Lower lobe of right lung (tissue), 2 donors: ENCODE results near the gene GTF2H3. TPM values are rescaled to one million over a fixed set of nuclear protein-coding genes. Genes with fewer than 3 reads are reported as not detected.

Source experiments
- ATAC-seq, 2 donors: fragments of 200-7000 bp; cut with Tn5 transposase; one replicate each; pipeline ENCODE4 v1.9.1; 2020 to 2022; ENCODE audit warnings: mild to moderate bottlenecking in 2 of 2, moderate library complexity in 2 of 2
- DNase-seq: peaks from one replicate; pipeline ENCODE4 v3.0.0-alpha.2; 2020
- H3K27ac ChIP-seq: fragments of 200-600 bp; one replicate; pipeline ENCODE4 v1.8.0; 2022
- H3K27me3 ChIP-seq: fragments of 200-600 bp; one replicate; pipeline ENCODE4 v1.8.0; 2022; ENCODE audit warnings: low read depth
- H3K36me3 ChIP-seq: fragments of 200-600 bp; one replicate; pipeline ENCODE4 v1.8.0; 2022; ENCODE audit warnings: mild to moderate bottlenecking
- H3K4me1 ChIP-seq: fragments of 200-600 bp; one replicate; pipeline ENCODE4 v1.8.0; 2022
- H3K4me3 ChIP-seq: fragments of 200-600 bp; one replicate; pipeline ENCODE4 v1.8.0; 2022; ENCODE audit warnings: mild to moderate bottlenecking
- H3K9me3 ChIP-seq: fragments of 200-600 bp; one replicate; pipeline ENCODE4 v1.8.0; 2022
- intact Hi-C: fragments of 100-400 bp; cut with DNase I; formaldehyde crosslinking; loops from one replicate; pipeline ENCODE4 v1.11.0; 2022
- total RNA-seq: library from RNA; stranded (reverse); fragmentation: NEBNext Ultra II Directional; extraction: Animal tissue kit (Norgen Biotek cat#: 25700); gene quantifications from one replicate; pipeline ENCODE4 v1.2.1, GENCODE V29; 2021
- TF ChIP-seq, protein P1 (sequence below): fragments of 200-600 bp; IDR thresholded peaks from one replicate; pipeline ENCODE4 v1.8.0; 2022; ENCODE audit warnings: antibody characterized with exemption, mild to moderate bottlenecking
- donor health status: DM: no; HTN: yes; CAD: no; lungs with severe emphysema.

Gene GTF2H3
- total RNA-seq, 1 donor from 2014 or later, result 25.5 TPM

DNA sequence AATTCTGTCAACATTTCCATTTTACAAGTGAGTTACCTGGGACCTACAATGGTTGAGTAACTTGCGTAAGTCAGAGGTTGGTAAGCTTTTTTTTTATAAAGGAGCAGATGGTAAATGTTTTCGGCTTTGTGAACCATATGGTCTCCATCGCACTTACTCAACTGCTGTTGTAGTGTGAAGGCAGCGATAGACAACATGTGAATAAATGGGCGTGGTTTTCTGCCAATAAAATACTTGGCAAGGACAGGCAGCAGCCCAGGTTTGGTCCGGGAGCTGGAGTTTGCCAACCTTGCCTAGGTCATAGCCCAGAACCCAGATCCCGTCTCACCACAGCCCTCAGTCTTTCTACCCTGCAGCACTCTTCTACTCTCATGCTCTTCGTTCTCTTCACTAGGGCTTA, 25.4 kb upstream of the GTF2H3 start:
- TF ChIP-seq, protein P1, sequence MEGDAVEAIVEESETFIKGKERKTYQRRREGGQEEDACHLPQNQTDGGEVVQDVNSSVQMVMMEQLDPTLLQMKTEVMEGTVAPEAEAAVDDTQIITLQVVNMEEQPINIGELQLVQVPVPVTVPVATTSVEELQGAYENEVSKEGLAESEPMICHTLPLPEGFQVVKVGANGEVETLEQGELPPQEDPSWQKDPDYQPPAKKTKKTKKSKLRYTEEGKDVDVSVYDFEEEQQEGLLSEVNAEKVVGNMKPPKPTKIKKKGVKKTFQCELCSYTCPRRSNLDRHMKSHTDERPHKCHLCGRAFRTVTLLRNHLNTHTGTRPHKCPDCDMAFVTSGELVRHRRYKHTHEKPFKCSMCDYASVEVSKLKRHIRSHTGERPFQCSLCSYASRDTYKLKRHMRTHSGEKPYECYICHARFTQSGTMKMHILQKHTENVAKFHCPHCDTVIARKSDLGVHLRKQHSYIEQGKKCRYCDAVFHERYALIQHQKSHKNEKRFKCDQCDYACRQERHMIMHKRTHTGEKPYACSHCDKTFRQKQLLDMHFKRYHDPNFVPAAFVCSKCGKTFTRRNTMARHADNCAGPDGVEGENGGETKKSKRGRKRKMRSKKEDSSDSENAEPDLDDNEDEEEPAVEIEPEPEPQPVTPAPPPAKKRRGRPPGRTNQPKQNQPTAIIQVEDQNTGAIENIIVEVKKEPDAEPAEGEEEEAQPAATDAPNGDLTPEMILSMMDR, result no peak
- Histone ChIP-seq H3K9me3 (no peaks in the 10 kb centered on the region), H3K36me3 (peaks cover 94% of the 10 kb centered on the region), H3K27ac (no peak overlapping the region), H3K4me3 (no peak overlapping the region), H3K4me1 (peaks cover 7% of the 10 kb centered on the region), H3K27me3 (no peaks in the 10 kb centered on the region)
- intact Hi-C loops, result no loop called here
- DNase-seq (no peak), ATAC-seq (no peak)

DNA sequence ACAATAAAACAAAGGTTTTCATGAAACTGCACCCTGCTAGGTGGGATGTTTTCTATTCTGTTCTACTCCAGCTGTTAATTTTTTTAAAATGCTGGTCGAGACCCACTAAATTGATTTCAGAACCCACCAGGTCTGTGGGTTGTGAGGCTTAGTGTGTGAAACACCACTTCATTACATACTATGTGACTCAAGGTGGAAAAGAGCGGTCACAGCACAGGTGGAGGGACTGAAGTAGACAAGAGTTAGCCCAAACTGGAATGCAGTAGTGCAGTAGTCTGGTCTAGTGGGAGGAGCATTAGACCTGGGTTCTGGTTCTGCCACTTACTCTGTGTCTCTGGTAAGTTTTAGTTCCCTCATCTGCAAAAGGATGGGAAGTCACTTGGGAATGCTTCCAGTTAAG, 19.5 kb upstream of the GTF2H3 start:
- ATAC-seq, result no peak
- Histone ChIP-seq H3K9me3 (no peaks in the 10 kb centered on the region), H3K36me3 (peaks cover 100% of the 10 kb centered on the region)

DNA sequence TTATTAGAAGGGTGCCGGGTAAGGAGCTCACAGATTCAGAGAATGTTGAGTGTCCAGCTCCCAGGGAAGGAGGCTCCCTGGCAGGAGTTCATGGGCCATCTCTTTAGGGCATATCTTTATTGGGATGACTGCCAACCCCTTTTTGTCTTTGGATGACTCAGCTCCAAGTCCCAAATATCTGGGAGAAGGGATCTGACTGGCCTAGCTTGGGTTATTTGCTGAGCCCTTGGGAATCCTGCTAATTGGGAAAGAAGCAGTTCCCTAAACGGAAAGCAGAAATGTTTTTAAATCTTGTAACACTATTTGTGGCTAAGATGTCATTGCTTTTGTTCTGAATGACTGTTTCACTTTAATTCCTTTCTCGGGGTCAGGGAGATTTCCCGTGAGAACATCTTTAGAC, 19.1 kb upstream of the GTF2H3 start:
- H3K9me3 ChIP-seq, result no peaks in the 10 kb centered on the region
- ATAC-seq (no peak), DNase-seq (no peak)
- no peaks in the 10 kb centered on the region for H3K27me3 ChIP-seq
- intact Hi-C loops, result no loop called here
- H3K36me3 ChIP-seq, result peaks cover 100% of the 10 kb centered on the region
- H3K27ac ChIP-seq, result no peak overlapping the region
- TF ChIP-seq, protein P1, result no peak
- no peak overlapping the region for H3K4me3 ChIP-seq
- no peaks in the 10 kb centered on the region for H3K4me1 ChIP-seq

More for the DNA sequence above, 19.5 kb upstream of the GTF2H3 start:
- TF ChIP-seq, protein P1, result no peak
- Histone ChIP-seq H3K27ac (no peak overlapping the region), H3K4me1 (no peaks in the 10 kb centered on the region), H3K27me3 (no peaks in the 10 kb centered on the region), H3K4me3 (no peak overlapping the region)
- no peak for DNase-seq
- intact Hi-C loops, result no loop called here

DNA sequence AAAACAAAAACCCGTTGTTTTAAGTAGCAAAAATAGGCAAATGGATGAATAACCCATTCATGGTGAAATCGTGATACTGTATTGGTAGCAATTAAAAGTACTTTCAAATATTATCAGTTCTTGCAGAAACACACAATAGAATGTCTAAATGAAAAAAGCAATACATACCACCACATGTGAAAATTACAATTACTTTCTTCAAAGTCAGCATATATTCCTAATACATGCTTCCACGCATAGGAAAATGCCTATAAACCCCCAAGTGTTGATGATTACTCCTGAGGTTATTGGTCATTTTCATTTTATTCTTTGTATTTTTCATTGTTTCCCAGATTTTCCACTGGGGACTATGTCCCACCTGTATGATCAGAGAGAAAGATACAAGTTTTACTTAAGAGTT, 16.5 kb upstream of the GTF2H3 start:
- H3K9me3 ChIP-seq, result no peaks in the 10 kb centered on the region
- ATAC-seq, result no peak
- no peaks in the 10 kb centered on the region for H3K4me1 ChIP-seq
- H3K36me3 ChIP-seq, result peaks cover 100% of the 10 kb centered on the region
- DNase-seq, result no peak
- H3K4me3 ChIP-seq, result no peak overlapping the region
- no peak overlapping the region for H3K27ac ChIP-seq
- intact Hi-C loops, result no loop called here
- TF ChIP-seq, protein P1, result no peak
- H3K27me3 ChIP-seq, result no peaks in the 10 kb centered on the region

DNA sequence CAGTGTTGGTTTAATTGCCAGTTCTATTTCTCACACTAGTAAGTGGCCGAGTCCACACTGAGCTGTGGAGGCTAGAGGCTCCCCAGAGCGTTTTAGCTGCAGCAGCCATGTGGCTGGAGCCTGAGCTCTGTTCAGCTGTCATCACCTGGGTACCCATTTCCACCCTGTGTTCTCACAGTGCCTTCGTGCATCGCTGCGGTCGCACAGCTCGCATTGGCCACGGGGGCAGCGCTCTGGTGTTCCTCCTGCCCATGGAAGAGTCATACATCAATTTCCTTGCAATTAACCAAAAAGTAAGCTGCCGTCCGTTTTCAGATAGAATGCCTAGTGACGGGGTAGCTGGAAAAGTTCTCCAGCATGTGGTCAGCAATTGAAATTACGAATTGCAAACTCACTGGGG, 16.0 kb upstream of the GTF2H3 start:
- no peak for DNase-seq
- TF ChIP-seq, protein P1, result no peak
- ATAC-seq, result no peak
- Histone ChIP-seq H3K4me3 (no peak overlapping the region), H3K27me3 (no peaks in the 10 kb centered on the region), H3K4me1 (no peaks in the 10 kb centered on the region), H3K36me3 (peaks cover 100% of the 10 kb centered on the region), H3K27ac (no peak overlapping the region), H3K9me3 (no peaks in the 10 kb centered on the region)
- intact Hi-C loops, result no loop called here

- no peaks in the 10 kb centered on the region for H3K9me3 ChIP-seq
- H3K27ac ChIP-seq, result no peak overlapping the region
- no peaks in the 10 kb centered on the region for H3K4me1 ChIP-seq
- TF ChIP-seq, protein P1, result no peak
- DNase-seq (no peak), ATAC-seq (no peak)
- H3K27me3 ChIP-seq, result no peaks in the 10 kb centered on the region
- peaks cover 100% of the 10 kb centered on the region for H3K36me3 ChIP-seq
- intact Hi-C loops, result no loop called here
- no peak overlapping the region for H3K4me3 ChIP-seq
Measured at GRCh38 chr12:123621101-123621500, 12.5 kb upstream of the GTF2H3 start.
